ENCODE results near the gene ADGRV1.

ADGRV1 gene

GRCh38 chr5:91207248-91207647, 648.7 kb downstream of the ADGRV1 start:
- TF ChIP-seq CTCF (IDR thresholded peaks at IDR 0.05; ENCODE audit: borderline replicate concordance, extremely low read depth, low read length, poor library complexity, severe bottlenecking) (no peak), EZH2 (IDR thresholded peaks at IDR 0.05; ENCODE audit: borderline replicate concordance, low read depth, low read length, severe bottlenecking) (no peak)
- H3K9me3 ChIP-seq (ENCODE audit: insufficient read depth, low read length, severe bottlenecking) = no peaks in the 10 kb centered on the region
- H3K4me2 ChIP-seq (ENCODE audit: insufficient read depth, low read length) = no peak overlapping the region
- H3K4me3 ChIP-seq (ENCODE audit: low read depth in 1 of 2, low read length in 2 of 2) = no peak overlapping the region
- H2AFZ ChIP-seq (ENCODE audit: low read depth, low read length) = no peak overlapping the region
- peaks cover 3% of the 10 kb centered on the region for H3K27me3 ChIP-seq (ENCODE audit: insufficient read depth, low read length, poor library complexity)
- no peak overlapping the region for H3K27ac ChIP-seq (ENCODE audit: low read length)
- H3K36me3 ChIP-seq (ENCODE audit: insufficient read depth, low read length) = no peaks in the 10 kb centered on the region
- ATAC-seq (ENCODE audit: insufficient read depth, low read depth) = no peak
- H3K4me1 ChIP-seq (ENCODE audit: insufficient read depth, low read length) = no peaks in the 10 kb centered on the region
- no peak for DNase-seq
- no peak overlapping the region for H3K9ac ChIP-seq (ENCODE audit: low read depth, low read length)
- no peaks in the 10 kb centered on the region for H3K79me2 ChIP-seq (ENCODE audit: insufficient read depth, low read length)
- H4K20me1 ChIP-seq (ENCODE audit: insufficient read depth, low read length) = no peaks in the 10 kb centered on the region

- ATAC-seq (ENCODE audit: insufficient read depth, low read depth) (no peak), DNase-seq (no peak)
- no peak overlapping the region for H2AFZ ChIP-seq (ENCODE audit: low read depth, low read length)
Observed at GRCh38 chr5:91211997-91212713, 653.6 kb downstream of the ADGRV1 start.

GRCh38 chr5:91212714-91213092, 654.1 kb downstream of the ADGRV1 start:
- Histone ChIP-seq H3K36me3 (ENCODE audit: insufficient read depth, low read length) (no peaks in the 10 kb centered on the region), H3K9me3 (ENCODE audit: insufficient read depth, low read length, severe bottlenecking) (no peaks in the 10 kb centered on the region), H3K27me3 (ENCODE audit: insufficient read depth, low read length, poor library complexity) (no peaks in the 10 kb centered on the region), H2AFZ (ENCODE audit: low read depth, low read length) (no peak overlapping the region), H3K9ac (ENCODE audit: low read depth, low read length) (no peak overlapping the region), H3K4me2 (ENCODE audit: insufficient read depth, low read length) (no peak overlapping the region), H3K4me1 (ENCODE audit: insufficient read depth, low read length) (no peaks in the 10 kb centered on the region), H4K20me1 (ENCODE audit: insufficient read depth, low read length) (no peaks in the 10 kb centered on the region), H3K79me2 (ENCODE audit: insufficient read depth, low read length) (no peaks in the 10 kb centered on the region), H3K4me3 (ENCODE audit: low read depth in 1 of 2, low read length in 2 of 2) (no peak overlapping the region), H3K27ac (ENCODE audit: low read length) (no peak overlapping the region)
- DNase-seq (no peak), ATAC-seq (ENCODE audit: insufficient read depth, low read depth) (no peak)
- TF ChIP-seq EZH2 (IDR thresholded peaks at IDR 0.05; ENCODE audit: borderline replicate concordance, low read depth, low read length, severe bottlenecking) (no peak), CTCF (IDR thresholded peaks at IDR 0.05; ENCODE audit: borderline replicate concordance, extremely low read depth, low read length, poor library complexity, severe bottlenecking) (no peak)

More at GRCh38 chr5:91211997-91212713, 653.6 kb downstream of the ADGRV1 start:
- no peaks in the 10 kb centered on the region for H3K36me3 ChIP-seq (ENCODE audit: insufficient read depth, low read length)
- no peak overlapping the region for H3K9ac ChIP-seq (ENCODE audit: low read depth, low read length)
- no peaks in the 10 kb centered on the region for H4K20me1 ChIP-seq (ENCODE audit: insufficient read depth, low read length)
- H3K4me2 ChIP-seq (ENCODE audit: insufficient read depth, low read length) = no peak overlapping the region
- H3K27me3 ChIP-seq (ENCODE audit: insufficient read depth, low read length, poor library complexity) = no peaks in the 10 kb centered on the region
- H3K4me3 ChIP-seq (ENCODE audit: low read depth in 1 of 2, low read length in 2 of 2) = no peak overlapping the region
- no peaks in the 10 kb centered on the region for H3K79me2 ChIP-seq (ENCODE audit: insufficient read depth, low read length)
- TF ChIP-seq EZH2 (IDR thresholded peaks at IDR 0.05; ENCODE audit: borderline replicate concordance, low read depth, low read length, severe bottlenecking) = no peak
- no peak for TF ChIP-seq CTCF (IDR thresholded peaks at IDR 0.05; ENCODE audit: borderline replicate concordance, extremely low read depth, low read length, poor library complexity, severe bottlenecking)
- H3K4me1 ChIP-seq (ENCODE audit: insufficient read depth, low read length) = no peaks in the 10 kb centered on the region
- no peak overlapping the region for H3K27ac ChIP-seq (ENCODE audit: low read length)
- H3K9me3 ChIP-seq (ENCODE audit: insufficient read depth, low read length, severe bottlenecking) = no peaks in the 10 kb centered on the region

Data from DND-41 (cell line).